Measurements from ENCODE around the gene TOP3A.

TOP3A gene

DNA sequence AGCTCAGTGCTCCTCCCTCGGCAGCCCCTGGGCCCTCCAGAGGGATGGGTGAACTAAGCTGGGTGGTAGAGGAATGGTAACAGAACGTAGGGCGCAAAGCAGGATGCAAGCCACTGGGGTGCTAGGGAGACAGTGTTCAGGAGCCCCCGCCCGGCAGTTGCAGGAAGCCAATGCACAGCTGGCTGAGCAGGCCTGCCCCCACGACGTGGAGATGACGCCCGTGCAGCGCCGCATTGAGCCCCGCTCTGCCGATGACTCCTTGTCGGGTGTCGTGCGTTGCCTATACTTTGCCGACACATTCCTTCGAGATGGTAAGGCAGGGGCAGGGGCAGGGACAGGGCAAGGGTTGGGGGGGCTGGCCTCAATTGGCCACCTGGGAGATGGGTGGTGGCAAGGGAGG is 76.5 kb downstream of the TOP3A start:
- no peak overlapping the region for H3K27ac ChIP-seq
- intact Hi-C loops (cut with DNase I; ENCODE audit: low total_unique reads): no loop called here
- no peaks in the 10 kb centered on the region for H3K27me3 ChIP-seq
- no peaks in the 10 kb centered on the region for H3K9me3 ChIP-seq
- TF ChIP-seq, protein P1, sequence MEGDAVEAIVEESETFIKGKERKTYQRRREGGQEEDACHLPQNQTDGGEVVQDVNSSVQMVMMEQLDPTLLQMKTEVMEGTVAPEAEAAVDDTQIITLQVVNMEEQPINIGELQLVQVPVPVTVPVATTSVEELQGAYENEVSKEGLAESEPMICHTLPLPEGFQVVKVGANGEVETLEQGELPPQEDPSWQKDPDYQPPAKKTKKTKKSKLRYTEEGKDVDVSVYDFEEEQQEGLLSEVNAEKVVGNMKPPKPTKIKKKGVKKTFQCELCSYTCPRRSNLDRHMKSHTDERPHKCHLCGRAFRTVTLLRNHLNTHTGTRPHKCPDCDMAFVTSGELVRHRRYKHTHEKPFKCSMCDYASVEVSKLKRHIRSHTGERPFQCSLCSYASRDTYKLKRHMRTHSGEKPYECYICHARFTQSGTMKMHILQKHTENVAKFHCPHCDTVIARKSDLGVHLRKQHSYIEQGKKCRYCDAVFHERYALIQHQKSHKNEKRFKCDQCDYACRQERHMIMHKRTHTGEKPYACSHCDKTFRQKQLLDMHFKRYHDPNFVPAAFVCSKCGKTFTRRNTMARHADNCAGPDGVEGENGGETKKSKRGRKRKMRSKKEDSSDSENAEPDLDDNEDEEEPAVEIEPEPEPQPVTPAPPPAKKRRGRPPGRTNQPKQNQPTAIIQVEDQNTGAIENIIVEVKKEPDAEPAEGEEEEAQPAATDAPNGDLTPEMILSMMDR (IDR thresholded peaks at IDR 0.05): no peak
- H3K36me3 ChIP-seq: peaks cover 13 to 99% (median 55%) of the 10 kb centered on the region in 3 donors
- no peak for DNase-seq
- peaks cover 0 to 13% (median 5%) of the 10 kb centered on the region in 4 donors for H3K4me1 ChIP-seq
- no peak overlapping the region for H3K4me3 ChIP-seq

GRCh38 chr17:18237461-18237860 is 77.3 kb downstream of the TOP3A start:
- intact Hi-C loops (cut with DNase I; ENCODE audit: low total_unique reads): no loop called here
- no peak overlapping the region for H3K27ac ChIP-seq
- H3K36me3 ChIP-seq: peaks cover 13 to 99% (median 54%) of the 10 kb centered on the region in 3 donors

DNA sequence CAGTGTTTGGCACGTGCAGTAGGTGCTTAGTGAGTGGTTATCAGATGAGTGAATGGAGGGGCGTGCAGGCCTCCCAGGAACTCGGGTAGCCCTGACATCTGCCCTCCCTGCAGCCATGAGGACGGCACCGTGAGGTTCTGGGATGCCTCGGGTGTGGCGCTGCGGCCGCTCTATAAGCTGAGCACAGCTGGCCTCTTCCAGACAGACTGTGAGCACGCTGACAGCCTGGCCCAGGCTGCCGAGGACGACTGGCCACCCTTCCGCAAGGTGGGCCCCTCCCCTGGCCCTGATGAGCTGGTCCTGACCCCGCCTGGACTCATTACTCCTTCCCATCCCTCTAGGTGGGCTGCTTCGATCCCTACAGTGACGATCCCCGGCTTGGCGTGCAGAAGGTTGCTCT is 78.3 kb downstream of the TOP3A start:
- Histone ChIP-seq H3K4me1 (peaks cover 0 to 13% (median 5%) of the 10 kb centered on the region in 4 donors), H3K9me3 (no peaks in the 10 kb centered on the region), H3K36me3 (peaks cover 13 to 93% (median 54%) of the 10 kb centered on the region in 3 donors), H3K4me3 (no peak overlapping the region), H3K27ac (no peak overlapping the region), H3K27me3 (no peaks in the 10 kb centered on the region)
- TF ChIP-seq, protein P1 (IDR thresholded peaks at IDR 0.05): no peak
- intact Hi-C loops (cut with DNase I; ENCODE audit: low total_unique reads): no loop called here
- DNase-seq: no peak

More at GRCh38 chr17:18237461-18237860, 77.3 kb downstream of the TOP3A start:
- Histone ChIP-seq H3K9me3 (no peaks in the 10 kb centered on the region), H3K4me3 (no peak overlapping the region), H3K27me3 (no peaks in the 10 kb centered on the region), H3K4me1 (peaks cover 0 to 13% (median 5%) of the 10 kb centered on the region in 4 donors)
- TF ChIP-seq, protein P1 (IDR thresholded peaks at IDR 0.05): no peak
- no peak for DNase-seq

DNA sequence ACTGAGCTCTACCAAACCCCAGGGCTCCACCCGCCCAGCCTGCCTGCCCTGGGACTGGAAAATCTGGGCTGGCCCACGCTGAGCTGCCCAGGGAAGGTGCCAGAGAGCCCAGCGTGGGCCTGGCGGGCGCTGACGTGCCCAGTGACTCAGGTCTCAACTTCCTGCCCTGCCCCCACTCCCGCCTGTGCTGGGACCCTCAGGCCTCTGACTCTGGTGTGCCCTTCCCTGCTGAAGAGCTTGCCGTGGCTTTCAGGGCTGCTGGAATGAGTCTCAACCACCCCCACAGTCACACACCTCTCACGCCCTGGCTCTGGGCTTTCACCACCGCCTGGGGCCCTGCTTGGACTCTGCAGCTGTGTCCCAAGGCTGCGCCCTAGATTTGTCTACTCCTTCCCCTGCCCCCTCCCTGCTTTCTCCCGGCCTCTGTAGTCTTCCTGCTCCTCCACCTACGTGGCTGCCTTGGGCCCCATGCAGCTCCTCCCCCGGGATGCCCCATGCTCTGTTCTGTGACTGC is 79.0 kb downstream of the TOP3A start:
- peaks cover 0 to 13% (median 5%) of the 10 kb centered on the region in 4 donors for H3K4me1 ChIP-seq
- TF ChIP-seq, protein P1 (IDR thresholded peaks at IDR 0.05): no peak
- no peaks in the 10 kb centered on the region for H3K27me3 ChIP-seq
- no peak overlapping the region for H3K4me3 ChIP-seq
- H3K36me3 ChIP-seq: peaks cover 13 to 86% (median 54%) of the 10 kb centered on the region in 3 donors
- peak overlapping the region; percentile 5 to 67 for H3K27ac ChIP-seq
- no peaks in the 10 kb centered on the region for H3K9me3 ChIP-seq
- peak in 1 of 2 donors; percentile 77 for DNase-seq
- intact Hi-C loops (cut with DNase I; ENCODE audit: low total_unique reads): no loop called here

DNA sequence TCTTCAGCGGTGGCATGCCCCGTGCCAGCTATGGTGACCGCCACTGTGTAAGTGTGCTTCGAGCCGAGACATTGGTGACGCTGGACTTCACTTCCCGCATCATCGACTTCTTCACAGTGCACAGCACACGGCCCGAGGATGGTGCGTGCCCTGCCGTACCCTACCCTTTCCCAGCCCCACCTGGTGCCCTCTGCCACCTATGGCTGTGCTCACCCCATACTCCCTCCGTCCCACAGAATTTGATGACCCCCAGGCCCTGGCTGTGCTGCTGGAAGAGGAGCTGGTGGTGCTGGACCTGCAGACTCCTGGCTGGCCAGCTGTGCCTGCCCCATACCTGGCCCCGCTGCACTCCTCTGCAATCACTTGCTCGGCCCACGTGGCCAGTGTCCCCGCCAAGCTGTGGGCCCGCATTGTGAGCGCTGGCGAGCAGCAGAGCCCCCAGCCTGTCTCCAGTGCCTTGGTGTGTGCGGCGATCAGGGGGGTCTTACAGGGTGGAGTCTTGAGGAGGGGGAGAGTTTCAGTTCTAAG is 79.9 kb downstream of the TOP3A start:
- Histone ChIP-seq H3K9me3 (no peaks in the 10 kb centered on the region), H3K27me3 (no peaks in the 10 kb centered on the region), H3K27ac (peak overlapping the region; percentile 5 to 67), H3K4me1 (peaks cover 0 to 13% (median 5%) of the 10 kb centered on the region in 4 donors), H3K4me3 (no peak overlapping the region), H3K36me3 (peaks cover 13 to 77% (median 54%) of the 10 kb centered on the region in 3 donors)
- intact Hi-C loops (cut with DNase I; ENCODE audit: low total_unique reads): no loop called here
- TF ChIP-seq, protein P1 (IDR thresholded peaks at IDR 0.05): no peak
- no peak for DNase-seq
